Right lobe of liver (tissue), 4 donors: ENCODE data around the gene GRK1.

Experiments used
- POLR2A ChIP-seq: fragments of 450-650 bp; IDR thresholded peaks from one replicate; pipeline ENCODE4 v1.6.1; 2017; ENCODE audit warnings: antibody characterized with exemption, mild to moderate bottlenecking
- TF ChIP-seq, protein P1 (sequence below), 4 donors: fragments of 200-600 bp in 3 of 4; fragments of 450-650 bp in 1 of 4; IDR thresholded peaks; one replicate each; pipeline versions ENCODE4 v1.5.1 to v1.8.0; 2016 to 2022; ENCODE audit warnings: antibody characterized with exemption in 4 of 4, mild to moderate bottlenecking in 2 of 4
- donor health status: DM: no; HTN: no; CAD: no.
- donor health status: DM: no; HTN: no; CAD: no.
- donor health status: DM: no; HTN: yes; CAD: no.

GRCh38 chr13:113661509-113661908 is 5.5 kb upstream of the GRK1 start:
- TF ChIP-seq, protein P1, sequence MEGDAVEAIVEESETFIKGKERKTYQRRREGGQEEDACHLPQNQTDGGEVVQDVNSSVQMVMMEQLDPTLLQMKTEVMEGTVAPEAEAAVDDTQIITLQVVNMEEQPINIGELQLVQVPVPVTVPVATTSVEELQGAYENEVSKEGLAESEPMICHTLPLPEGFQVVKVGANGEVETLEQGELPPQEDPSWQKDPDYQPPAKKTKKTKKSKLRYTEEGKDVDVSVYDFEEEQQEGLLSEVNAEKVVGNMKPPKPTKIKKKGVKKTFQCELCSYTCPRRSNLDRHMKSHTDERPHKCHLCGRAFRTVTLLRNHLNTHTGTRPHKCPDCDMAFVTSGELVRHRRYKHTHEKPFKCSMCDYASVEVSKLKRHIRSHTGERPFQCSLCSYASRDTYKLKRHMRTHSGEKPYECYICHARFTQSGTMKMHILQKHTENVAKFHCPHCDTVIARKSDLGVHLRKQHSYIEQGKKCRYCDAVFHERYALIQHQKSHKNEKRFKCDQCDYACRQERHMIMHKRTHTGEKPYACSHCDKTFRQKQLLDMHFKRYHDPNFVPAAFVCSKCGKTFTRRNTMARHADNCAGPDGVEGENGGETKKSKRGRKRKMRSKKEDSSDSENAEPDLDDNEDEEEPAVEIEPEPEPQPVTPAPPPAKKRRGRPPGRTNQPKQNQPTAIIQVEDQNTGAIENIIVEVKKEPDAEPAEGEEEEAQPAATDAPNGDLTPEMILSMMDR (IDR thresholded peaks at IDR 0.05) = no peak
- no peak for TF ChIP-seq POLR2A
